ENCODE results near the gene PDE2A.

DNA sequence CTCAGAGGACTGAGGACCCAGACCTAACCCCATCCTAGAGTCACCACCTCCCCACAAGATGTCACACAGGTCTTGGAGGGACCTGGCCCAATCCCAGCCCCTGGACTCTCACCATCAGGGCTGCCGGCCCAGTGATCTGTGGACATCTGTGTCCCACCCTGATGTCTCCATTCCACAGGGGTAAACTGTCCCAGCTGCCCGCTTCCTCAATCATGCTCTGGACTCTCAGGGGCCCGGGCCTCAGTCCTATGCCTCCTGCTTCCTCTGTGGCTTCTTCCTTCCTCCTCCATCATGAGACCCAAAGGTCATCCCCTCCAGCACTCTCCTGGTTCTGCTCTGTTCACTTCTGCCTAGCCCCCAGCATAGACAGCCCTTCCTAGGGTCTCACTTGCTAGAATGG is 45.8 kb upstream of the PDE2A start:
- TF ChIP-seq CTCF (IDR thresholded peaks at IDR 0.05) (no peak), POLR2AphosphoS5 (IDR thresholded peaks at IDR 0.05; ENCODE audit: low read depth, low read length) (no peak), TCF7L2 (IDR thresholded peaks at IDR 0.05; ENCODE audit: low read depth, low read length) (no peak)
- TF ChIP-seq, protein P1, sequence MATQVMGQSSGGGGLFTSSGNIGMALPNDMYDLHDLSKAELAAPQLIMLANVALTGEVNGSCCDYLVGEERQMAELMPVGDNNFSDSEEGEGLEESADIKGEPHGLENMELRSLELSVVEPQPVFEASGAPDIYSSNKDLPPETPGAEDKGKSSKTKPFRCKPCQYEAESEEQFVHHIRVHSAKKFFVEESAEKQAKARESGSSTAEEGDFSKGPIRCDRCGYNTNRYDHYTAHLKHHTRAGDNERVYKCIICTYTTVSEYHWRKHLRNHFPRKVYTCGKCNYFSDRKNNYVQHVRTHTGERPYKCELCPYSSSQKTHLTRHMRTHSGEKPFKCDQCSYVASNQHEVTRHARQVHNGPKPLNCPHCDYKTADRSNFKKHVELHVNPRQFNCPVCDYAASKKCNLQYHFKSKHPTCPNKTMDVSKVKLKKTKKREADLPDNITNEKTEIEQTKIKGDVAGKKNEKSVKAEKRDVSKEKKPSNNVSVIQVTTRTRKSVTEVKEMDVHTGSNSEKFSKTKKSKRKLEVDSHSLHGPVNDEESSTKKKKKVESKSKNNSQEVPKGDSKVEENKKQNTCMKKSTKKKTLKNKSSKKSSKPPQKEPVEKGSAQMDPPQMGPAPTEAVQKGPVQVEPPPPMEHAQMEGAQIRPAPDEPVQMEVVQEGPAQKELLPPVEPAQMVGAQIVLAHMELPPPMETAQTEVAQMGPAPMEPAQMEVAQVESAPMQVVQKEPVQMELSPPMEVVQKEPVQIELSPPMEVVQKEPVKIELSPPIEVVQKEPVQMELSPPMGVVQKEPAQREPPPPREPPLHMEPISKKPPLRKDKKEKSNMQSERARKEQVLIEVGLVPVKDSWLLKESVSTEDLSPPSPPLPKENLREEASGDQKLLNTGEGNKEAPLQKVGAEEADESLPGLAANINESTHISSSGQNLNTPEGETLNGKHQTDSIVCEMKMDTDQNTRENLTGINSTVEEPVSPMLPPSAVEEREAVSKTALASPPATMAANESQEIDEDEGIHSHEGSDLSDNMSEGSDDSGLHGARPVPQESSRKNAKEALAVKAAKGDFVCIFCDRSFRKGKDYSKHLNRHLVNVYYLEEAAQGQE (IDR thresholded peaks at IDR 0.05; ENCODE audit: insufficient read depth in 1 of 2, low read depth in 2 of 2, low read length in 1 of 2) = no peak

Measured in Panc1 (cell line).